GM21528 (cell line): Measurements from ENCODE around the gene AFF3.

Experiments used
- ATAC-seq: cut with Tn5 transposase; IDR thresholded peaks from one replicate; pipeline ENCODE4 v1.9.1; 2021; ENCODE audit warnings: mild to moderate bottlenecking, moderate library complexity; ENCODE audit not compliant: unreplicated experiment, low FRiP score

AFF3 gene

DNA sequence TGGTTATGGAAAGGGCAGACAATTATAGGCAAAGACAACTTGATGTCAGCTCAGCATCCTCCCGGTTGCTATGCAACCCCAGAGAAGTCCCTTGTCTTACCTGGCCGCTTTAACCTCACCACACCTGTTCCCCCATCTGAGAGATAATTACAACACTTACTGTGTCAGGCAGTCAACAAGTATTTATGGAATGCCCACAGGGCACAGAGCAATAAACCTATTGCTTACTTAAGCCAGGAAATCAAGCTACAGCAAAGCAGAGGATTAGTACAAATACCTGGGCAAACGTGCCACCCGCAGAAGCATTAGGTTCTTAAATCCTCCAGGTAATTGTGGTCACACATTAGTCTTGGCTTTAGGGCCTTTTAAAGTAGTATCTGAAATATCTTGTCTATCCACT is 332.2 kb downstream of the AFF3 start:
- ATAC-seq = no peak

DNA sequence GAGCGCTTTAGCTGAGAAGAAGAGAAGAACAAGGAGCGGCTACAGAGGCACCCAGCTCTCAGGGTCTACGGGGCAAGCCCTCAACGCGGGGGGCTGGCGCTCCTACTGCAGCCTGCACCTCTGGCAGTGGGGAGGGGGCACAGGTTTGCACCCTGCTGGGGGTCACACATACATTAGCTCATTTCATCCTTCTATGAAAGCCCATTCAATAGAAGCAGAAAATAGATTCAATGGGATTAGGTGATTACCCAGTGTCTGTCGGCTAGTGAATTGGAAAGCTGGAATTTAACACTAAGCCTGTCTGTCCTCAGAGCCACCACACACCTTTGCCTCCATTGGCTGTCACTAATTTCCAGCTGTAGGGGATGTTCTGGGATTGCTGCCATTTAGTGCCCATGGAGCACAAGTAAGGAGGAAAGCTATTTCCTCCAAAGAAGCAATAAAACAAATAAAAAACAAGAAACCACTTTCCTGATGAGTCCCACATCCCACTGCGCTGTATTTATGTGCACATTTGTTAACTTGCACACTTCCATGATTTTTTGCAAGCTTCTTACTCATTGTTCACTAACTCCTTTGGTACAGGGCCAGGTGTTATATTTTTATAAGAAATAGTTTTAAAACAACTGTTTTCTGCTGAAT is 333.0 kb downstream of the AFF3 start:
- no peak for ATAC-seq

DNA sequence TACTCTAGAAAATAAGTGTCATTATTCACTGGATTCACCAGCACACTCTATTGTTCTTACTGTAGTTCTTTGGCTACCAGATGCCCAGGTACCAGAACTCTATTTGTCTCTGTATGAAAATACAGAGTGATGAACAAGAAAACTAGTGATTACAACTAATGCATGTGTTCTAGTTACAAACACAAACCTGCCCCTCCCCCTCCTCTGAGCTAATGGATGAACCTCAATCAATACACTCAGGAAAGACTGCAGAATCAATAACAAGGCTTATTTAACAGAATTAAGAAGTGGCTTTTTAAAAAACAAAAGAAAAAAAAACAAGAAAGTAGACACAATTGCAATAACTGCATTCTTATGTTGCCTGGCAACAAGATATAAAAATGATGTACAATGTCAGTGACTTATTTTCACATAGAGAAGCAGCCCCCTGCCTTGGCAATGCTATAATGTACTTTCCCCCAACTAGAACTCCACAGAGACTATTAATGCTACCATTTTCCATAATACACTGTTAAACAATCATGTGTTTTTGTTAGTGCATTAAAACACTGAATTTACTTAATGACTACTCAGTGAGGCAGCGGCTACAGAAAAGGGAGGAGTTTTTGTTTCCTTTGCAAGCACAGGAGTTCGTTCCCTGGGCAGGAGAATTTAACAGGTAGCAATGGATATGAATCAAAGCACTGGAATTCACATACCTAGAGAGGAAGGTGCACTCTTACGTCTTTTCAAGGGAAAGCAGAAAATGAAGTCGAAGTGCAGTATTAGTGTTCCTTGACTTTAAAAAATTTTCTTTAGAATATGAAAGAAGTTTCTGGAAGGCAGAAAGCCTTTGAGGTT is 333.8 kb downstream of the AFF3 start:
- ATAC-seq = no peak

DNA sequence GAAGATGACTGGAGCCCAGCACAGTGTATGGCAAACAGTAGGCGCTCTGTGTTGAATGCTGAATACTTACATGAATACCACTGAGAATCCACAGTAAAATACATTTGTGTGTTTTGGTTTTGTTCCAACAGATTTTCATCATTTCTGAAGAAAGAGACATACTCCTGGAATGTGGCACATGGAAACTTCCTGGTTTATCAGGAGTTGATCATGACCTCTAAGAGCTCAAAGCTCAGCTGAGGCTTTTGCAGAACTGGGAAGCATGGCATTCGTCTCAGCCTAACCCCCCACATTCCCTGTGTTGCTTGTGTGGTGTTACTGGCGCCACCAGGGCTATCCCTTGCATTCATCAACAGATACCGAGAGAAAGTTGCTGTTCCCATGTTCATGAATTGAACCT is 335.6 kb downstream of the AFF3 start:
- no peak for ATAC-seq

DNA sequence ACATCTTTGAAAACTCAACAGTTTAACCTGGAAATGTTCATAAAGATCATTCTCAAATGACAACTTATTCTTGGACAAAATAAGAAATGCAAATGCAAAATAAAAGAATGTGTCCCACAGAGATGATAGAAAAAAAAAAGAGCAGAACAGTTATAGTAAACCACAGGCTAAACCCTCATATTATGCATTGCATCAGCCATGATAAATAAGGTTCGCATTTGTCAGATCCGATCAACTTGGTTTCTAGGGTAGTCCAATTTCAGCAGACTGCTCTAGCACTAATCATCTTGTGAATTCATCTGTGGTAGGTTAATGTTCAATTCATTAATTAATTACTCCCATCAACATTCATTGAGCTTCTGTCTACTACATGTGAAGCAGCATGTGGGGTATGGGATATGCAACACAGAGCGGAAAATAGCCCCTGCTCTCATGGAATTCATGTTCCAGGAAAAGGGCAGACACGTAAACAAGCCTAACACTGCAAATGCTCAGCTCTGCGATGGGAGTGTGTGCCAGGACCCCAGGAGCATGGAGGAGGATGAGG is 336.4 kb downstream of the AFF3 start:
- ATAC-seq = no peak

DNA sequence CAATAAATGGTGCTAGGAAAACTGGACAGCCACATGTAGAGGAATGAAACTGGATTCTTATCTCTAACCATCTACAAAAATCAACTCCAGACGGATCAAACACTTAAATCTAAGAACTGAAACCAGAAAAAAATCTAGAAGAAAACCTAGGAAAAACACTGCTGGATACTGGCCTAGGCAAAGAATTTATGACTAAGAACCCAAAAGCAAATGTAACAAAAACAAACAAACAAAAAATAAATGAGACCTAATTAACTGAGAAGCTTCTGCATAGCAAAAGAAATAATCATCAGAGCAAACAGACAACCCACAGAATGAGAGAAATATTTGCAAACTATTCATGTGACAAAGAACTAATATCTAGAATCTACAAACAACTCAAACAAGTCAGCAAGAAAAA is 338.5 kb downstream of the AFF3 start:
- ATAC-seq = no peak

DNA sequence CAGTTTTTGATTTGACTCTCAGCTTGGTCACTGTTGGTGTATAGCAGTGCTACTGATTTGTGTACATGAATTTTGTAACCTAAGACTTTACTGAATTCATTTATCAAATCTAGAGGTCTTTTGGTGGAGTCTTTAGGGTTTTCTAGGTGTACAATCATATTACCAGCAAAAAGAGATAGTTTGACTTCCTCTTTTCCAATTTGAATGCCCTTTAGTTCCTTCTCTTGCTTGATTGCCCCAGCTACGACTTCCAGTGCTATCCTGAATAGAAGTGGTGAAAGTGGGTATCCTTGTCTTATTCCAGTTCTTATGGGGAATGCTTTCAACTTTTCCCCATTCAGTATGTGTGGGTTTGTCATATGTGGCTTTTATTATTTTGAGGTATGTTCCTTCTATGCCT is 339.7 kb downstream of the AFF3 start:
- no peak for ATAC-seq

DNA sequence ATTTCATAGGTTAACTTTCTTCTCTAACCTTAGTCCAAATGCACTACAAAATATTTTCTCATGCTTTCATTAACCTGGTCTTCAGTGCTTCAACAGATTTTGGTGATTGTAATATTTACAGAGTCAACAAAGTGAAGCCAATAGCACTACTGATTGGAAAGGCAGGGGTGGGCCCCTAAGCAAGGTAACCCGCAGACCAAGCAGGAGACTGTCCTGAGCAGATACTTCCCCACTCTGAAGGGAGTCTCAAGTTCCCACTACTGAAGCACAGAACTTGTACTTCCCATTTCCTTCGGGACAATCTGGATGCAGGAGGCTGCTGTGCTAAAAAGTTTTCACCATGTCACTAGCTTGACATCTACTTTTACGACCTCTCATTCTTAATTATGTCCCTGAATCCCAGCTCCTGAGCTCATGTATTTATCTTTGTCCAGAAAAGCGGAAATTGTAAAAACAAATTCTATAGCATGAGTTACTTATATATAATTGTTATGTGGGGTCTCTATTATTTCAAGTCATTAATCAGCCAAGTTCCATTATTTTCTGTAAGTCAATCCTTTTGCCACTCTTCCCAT is 341.0 kb downstream of the AFF3 start:
- ATAC-seq = no peak

DNA sequence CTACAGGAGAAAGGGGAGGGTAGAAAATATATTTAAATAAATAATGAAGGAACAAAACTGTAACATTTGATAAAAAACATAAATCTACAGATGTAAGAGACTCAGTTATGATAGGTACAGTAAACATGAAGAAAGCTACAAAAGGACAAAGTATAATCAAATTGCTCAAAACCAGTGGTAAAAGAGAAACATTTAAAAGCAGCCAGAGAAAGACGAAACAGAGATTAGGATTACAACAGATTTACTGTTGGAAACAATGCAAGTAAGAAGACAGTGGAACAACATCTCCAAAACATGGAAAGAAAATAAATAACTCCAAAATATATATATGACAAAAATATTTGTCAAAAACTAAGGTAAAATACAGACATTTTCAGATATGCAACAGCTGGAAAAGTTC is 344.9 kb downstream of the AFF3 start:
- ATAC-seq = no peak

DNA sequence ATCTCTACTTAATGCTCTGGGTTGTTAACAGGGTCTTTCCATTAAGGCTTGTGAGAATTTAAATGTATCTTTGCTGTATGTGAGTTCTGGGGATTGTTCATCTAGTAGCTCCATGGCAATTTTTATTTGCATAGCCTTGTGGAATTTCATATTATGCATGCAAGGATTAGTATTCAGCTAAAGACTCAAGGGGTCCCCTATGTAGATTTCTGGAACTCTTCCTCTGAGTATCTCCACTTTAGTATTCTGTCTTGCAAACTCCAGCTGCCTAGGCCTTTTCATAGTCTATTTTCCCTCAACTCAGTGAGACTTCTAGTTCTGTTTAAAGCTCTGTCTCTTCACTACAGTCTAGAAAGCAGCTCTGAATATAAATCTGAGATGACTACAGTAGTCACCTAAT is 348.0 kb downstream of the AFF3 start:
- no peak for ATAC-seq

DNA sequence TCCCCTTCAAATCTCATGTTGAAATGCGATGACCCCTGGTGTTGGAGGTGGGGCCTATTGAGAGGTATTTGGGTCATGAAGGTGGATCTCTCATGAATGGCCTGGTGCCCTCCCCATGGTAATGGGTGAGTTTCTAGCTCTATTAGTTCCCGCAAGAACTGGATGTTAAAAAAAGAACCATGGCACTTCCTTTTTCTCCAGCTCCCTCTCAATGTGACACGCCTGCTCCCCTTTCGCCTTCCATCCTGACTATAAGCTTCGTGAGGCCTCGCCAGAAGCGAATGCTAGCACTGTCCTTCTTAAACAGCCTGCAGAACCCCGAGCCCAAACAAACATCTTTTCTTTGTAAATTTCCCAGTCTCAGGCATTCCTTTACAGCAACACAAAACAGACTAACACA is 349.4 kb downstream of the AFF3 start:
- ATAC-seq = no peak

DNA sequence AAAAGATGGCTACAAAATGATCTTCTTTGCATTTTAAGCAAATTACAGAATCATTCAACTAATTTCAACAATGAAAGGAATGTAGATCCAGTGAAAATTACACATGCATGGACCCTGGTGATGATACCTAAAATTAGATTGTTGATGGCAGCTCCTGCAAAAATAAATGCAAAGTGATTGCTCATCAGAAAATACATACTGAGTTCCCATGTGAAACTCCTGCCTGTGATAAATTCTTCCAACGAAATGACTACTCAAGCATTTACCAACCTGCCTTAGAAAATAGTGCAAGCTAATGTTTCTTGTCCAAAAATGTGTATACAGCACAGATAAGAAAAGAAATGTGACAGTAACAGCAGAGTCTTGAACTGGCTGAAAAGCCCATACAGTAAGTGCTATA is 352.5 kb downstream of the AFF3 start:
- no peak for ATAC-seq

DNA sequence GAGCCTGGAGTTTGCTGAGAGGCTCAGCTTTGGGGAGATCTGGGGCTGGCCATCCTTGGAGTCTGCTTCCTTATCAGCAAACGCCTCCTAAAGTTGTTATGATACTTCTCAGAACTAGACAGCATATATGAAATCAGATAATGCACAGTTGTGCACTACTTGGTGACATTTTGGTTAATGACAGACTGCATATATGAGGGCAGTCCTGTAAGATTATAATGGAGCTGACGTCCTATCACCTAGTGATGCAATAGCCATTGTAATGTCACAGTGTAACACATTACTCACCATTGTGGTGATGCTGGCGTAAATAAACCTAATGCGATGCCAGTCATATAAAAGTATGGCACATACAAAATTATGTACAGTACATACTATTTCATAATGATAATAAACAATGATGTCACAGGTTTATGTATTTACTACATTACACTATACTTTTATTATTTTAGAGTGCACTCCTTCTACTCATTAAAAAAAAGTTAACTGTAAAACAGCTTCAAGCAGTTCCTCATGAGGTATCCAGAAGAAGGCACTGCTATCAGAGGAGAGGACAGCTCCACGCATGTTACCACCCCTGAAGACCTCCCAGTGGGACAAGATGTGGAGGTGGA is 354.5 kb downstream of the AFF3 start:
- ATAC-seq = no peak

DNA sequence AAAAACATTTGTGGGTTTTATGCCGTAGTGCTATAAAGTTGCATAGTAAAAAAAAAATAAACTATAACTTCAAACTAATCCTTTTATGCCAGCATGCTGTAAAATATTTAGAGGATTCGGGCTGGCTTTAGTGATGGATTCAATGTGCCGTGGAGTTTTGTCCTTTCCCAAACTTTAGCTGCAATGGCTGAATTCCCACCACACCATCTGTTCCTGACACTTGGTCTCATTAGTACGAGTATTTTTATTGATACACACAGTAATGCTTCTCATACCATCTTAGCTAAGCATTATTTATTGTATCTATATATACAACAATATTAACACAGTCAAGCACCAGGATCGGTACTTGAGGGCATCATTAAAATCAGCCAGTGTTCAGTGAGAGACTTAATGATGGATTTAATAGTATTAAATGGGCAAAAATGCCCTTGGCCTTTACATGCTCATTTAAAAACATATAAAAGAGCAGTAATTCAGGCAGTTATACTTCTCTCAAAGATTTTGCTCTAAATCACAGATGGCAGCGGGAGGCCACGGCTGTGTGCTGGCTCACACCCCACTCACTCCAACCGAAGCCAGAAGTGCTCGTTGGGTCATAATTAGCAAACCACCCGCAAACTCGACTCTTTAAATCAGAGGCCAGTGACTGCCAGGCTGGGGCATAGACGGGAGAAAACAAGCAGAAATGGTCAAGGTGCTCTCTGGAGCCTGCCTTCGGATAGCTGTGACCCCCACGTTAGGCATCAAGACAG is 355.6 kb downstream of the AFF3 start:
- ATAC-seq = no peak

DNA sequence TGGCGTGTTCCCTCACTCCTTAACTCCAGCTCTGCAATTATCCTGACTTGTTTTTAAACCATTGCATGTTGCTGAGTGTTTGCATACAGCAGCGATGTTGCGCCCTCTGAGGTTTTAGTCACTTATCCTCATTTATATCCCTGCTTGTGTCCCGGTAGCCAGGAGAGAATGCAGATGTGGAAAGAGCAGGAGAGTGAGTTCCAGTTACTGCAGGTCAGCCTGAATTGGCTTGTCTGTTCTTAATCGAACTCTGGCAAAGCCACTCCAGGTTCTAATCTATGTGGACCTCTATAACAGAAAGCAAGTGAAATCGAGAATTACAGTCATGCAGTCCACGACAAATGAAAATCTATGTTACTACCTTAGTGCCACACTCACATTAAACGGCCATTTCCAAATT is 357.4 kb downstream of the AFF3 start:
- no peak for ATAC-seq

DNA sequence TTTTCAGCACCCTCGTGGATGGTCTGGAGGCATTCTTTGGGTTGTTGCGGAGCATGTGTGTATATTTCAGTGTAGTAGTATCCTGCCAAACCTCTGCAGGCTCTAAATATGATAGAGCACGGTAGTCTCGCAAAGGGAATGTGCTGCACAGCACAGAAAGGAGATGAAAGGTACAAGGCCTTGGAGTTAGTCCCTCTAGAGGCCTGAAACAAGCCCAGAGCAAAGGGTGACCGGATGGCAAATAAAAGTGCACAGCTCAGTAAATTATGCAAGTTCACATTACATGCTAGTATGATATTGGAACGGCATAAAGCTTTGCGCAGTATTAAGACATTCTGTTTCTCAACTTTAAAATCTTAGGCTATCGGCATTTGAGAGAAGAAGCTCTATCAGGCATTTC is 358.1 kb downstream of the AFF3 start:
- ATAC-seq = no peak

DNA sequence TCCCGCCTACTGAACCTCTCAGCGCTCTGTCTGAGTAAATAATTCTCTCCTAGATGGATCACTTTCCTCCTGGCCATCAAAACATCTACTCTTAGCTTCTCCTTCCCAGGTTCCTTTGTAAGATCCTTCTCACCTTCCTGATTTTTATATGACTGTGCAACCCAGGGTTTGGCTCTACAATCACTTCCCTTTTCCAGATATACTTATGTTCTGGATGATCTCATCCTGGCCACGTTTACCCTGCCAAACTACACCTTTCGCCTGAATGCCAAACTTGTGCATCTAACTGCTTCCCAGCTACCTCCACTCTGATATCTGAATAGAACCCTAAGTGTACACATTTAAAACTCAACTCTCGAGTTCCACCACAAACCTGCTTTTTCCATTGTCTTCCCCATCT is 362.1 kb downstream of the AFF3 start:
- ATAC-seq = no peak

DNA sequence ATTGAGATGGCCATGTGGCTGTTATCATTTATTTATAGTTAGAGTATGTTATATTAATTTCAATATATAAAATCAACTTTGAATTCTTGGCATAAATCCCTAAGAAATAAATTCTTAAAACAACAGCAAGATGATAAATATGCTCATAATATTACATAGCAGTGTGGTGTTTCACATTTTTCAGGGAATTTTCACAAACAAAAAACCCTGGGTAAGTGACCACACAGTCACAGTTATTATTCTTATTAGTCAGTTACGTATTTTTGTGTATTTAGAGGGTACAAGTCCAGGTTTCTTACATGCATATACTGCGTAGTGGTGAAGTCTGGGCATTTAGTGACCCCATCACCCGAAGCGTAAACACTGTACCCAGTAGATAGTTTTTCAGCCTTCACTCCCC is 363.1 kb downstream of the AFF3 start:
- no peak for ATAC-seq

DNA sequence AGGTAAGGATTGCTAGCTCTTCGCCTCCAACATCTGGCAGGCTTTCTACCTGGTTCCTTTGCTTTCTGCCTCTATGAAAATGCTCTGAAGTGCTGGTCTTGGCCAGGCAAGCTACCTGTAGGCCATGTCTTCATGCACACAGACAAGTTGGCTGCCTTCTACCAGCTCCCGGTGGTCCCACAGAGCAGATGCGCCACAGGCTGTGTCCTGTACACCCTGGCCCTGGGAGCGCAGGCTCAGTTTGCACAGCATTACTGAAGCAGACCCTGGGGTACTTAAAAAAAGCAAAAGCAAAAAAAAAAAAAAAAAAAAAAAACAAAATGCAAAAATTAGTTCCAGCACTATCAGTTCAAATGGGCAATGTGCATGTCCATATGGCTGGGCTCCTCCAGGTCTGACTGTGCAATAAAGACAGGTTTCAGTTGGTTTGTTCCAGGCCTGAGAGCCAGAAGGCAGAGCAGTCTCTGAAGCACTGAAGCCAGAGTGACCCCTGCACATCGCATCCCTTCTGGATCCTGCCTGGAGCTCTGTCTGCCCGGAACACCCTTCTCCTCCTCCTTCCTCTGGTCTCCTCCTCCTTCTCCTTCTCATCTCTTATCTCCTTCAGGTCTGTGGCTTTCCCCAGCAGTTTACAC is 364.6 kb downstream of the AFF3 start:
- ATAC-seq = no peak
